Psoas muscle (tissue), 8 donors: ENCODE measurements around the gene RIOK2. TPM values are rescaled to one million over a fixed set of nuclear protein-coding genes. Genes with fewer than 3 reads are reported as not detected.

Experiments
- ATAC-seq, 4 donors: fragments of 200-7000 bp; cut with Tn5 transposase; one replicate each; pipeline ENCODE4 v1.9.1; 2020; ENCODE audit warnings: moderate library complexity in 3 of 4, mild to moderate bottlenecking in 2 of 4
- DNase-seq, 2 donors: peaks; one replicate each; pipeline ENCODE4 v3.0.0-alpha.2; 2020
- H3K27ac ChIP-seq: fragments of 200-600 bp; one replicate; pipeline ENCODE4 v1.8.0; 2022
- H3K27me3 ChIP-seq, 3 donors: fragments of 200-600 bp in 1 of 3; one replicate each; pipeline versions ENCODE4 v1.6.1 to v1.8.0; 2013 to 2022; ENCODE audit warnings: low read length in 2 of 3, mild to moderate bottlenecking in 2 of 3, moderate library complexity in 1 of 3; ENCODE audit not compliant: insufficient read depth in 3 of 3
- H3K36me3 ChIP-seq, 2 donors: fragments of 200-600 bp in 1 of 2; one replicate each; pipeline versions ENCODE4 v1.6.1 to v1.8.0; 2013 to 2022; ENCODE audit warnings: low read depth in 1 of 2, mild to moderate bottlenecking in 1 of 2, moderate library complexity in 1 of 2; ENCODE audit not compliant: insufficient read depth in 1 of 2
- H3K4me1 ChIP-seq: fragments of 200-600 bp; one replicate; pipeline ENCODE4 v1.8.0; 2022
- H3K4me3 ChIP-seq: fragments of 200-600 bp; one replicate; pipeline ENCODE4 v1.8.0; 2022; ENCODE audit warnings: mild to moderate bottlenecking
- H3K9me3 ChIP-seq: fragments of 200-600 bp; one replicate; pipeline ENCODE4 v1.8.0; 2022
- WGBS, 3 donors: extraction: QIAGEN DNeasy Blood & Tissue Kit; methylation state at CpG; one replicate each; pipeline versions ENCODE4 v1.1.6 to v1.1.7; 2013; 5-methylcytosine and 5-hydroxymethylcytosine counted together
- intact Hi-C, 2 donors: fragments of 100-400 bp; cut with DNase I; formaldehyde crosslinking; loops; one replicate each; pipeline versions ENCODE4 v1.11.0 to v1.14.2; 2022
- long read RNA-seq, 2 donors: library from polyadenylated mRNA; unstranded; transcript quantifications; one replicate each; pipeline ENCODE4 v2.0.0, GENCODE V29; 2021
- polyA plus RNA-seq, 3 donors: library from polyadenylated mRNA; stranded (reverse); fragments of 200-250 nt; gene quantifications; one replicate each; pipeline ENCODE4 v1.2.3, GENCODE V29; 2013
- total RNA-seq, 4 donors: library from RNA; stranded (reverse); fragmentation: NEBNext Ultra II Directional in 2 of 4; extraction: Animal tissue kit (Norgen Biotek cat#: 25700) in 2 of 4; gene quantifications; one replicate each; pipeline versions ENCODE4 v1.2.1 to v1.2.4, GENCODE V29; 2021 to 2023
- TF ChIP-seq, protein P1 (sequence below): fragments of 200-600 bp; IDR thresholded peaks from one replicate; pipeline ENCODE4 v1.8.0; 2022; ENCODE audit warnings: antibody characterized with exemption
- donor health status: healthy with polysubstance abuse.
- donor health status: DM: no; HTN: no; CAD: no; lungs with moderate emphysema.
- donor health status: Bipolar disorder and iron deficiency.
- donor health status: healthy.
- donor health status: DM: yes; HTN: yes; CAD: no.
- donor health status: DM: no; HTN: no; CAD: no.
- donor health status: DM: no; HTN: no; CAD: no.
- donor health status: DM: yes; HTN: yes; CAD: no.

Gene RIOK2
- 10 to 100 TPM; 17.4 to 30.4 (median 21.0) TPM for total RNA-seq
- 10 to 100 TPM; 10.5 to 19.8 (median 13.3) TPM for polyA plus RNA-seq
- long read RNA-seq, donor 1, transcript RIOK2-201 (10 exons, 3,922 nt) = major isoform, 14 of 15 reads
- long read RNA-seq, donor 1, partial matches to known transcripts = 1 of 15 reads
- long read RNA-seq, donor 1, other reads (novel, unspliced or antisense) = 0 of 15 reads
- long read RNA-seq, donor 2, transcript RIOK2-201 (10 exons, 3,922 nt) = major isoform, 58 of 60 reads
- long read RNA-seq, donor 2, partial matches to known transcripts = 0 of 60 reads
- long read RNA-seq, donor 2, other reads (novel, unspliced or antisense) = 1 of 60 reads

DNA sequence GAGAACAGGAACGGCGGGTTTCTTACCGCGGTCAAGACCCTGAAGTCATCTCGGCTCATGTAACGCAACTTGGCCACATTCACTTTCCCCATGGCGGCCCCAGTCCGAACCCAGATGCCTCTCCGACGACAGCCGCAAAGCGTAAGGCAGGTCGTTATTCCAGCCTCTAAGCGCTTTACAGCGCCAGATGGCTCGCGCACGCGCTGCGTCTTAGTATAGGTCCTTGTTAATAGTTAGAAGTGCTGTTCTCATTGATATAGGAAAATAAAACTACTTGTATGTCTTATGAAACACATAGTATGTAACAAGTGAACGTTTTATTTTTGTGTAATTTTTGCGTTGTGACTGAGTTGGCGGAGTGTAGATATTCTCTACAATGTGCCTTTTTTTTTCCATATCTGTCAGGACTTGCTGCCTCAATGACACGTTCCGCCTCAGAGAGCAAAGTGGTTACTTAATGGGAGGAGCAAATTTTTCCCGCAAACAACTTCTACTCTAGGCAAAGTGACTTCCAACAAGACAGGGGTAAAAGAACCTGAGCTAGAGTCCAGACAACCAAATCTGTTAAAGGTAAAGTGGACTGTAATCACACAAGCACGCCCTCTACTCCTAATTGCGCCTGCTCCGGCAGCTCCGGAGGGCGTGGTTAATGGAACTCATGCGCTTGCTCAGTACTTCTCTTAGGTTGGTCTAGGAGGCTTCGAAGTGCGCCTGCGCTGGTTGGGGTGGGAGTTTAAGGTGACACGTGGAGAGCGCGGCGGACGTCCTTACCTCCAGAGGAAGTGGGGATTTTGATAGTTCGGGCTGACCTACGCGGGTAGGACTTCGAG is at the start of gene RIOK2:
TSS of gene RIOK2 (minus strand) at position 148 of the 830 bp plus-strand sequence. CDS start at position 92, 56 bp downstream.
- Histone ChIP-seq H3K4me1 (peaks cover 29% of the 10 kb centered on the region), H3K27me3 (no peaks in the 10 kb centered on the region), H3K27ac (peak within 1 kb of the TSS; percentile 94), H3K9me3 (no peaks in the 10 kb centered on the region), H3K4me3 (peak within 1 kb of the TSS; percentile 72), H3K36me3 (peaks cover 0 to 19% of the 10 kb centered on the region in 2 donors)
- intact Hi-C loops = loop anchor here (5.0 to 10.0 kb wide), 2 partner anchors 1589 to 1611 kb away; partner anchors contain the start of gene RGMB (in 1 of the 2)
- TF ChIP-seq, protein P1, sequence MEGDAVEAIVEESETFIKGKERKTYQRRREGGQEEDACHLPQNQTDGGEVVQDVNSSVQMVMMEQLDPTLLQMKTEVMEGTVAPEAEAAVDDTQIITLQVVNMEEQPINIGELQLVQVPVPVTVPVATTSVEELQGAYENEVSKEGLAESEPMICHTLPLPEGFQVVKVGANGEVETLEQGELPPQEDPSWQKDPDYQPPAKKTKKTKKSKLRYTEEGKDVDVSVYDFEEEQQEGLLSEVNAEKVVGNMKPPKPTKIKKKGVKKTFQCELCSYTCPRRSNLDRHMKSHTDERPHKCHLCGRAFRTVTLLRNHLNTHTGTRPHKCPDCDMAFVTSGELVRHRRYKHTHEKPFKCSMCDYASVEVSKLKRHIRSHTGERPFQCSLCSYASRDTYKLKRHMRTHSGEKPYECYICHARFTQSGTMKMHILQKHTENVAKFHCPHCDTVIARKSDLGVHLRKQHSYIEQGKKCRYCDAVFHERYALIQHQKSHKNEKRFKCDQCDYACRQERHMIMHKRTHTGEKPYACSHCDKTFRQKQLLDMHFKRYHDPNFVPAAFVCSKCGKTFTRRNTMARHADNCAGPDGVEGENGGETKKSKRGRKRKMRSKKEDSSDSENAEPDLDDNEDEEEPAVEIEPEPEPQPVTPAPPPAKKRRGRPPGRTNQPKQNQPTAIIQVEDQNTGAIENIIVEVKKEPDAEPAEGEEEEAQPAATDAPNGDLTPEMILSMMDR = no peak
- 0% methylated on average over 44 of the region's 44 CpGs for WGBS, 3 donors
- DNase-seq (peak; percentile 94 to 96), ATAC-seq (peak; percentile 94 to 97 (median 96))

DNA sequence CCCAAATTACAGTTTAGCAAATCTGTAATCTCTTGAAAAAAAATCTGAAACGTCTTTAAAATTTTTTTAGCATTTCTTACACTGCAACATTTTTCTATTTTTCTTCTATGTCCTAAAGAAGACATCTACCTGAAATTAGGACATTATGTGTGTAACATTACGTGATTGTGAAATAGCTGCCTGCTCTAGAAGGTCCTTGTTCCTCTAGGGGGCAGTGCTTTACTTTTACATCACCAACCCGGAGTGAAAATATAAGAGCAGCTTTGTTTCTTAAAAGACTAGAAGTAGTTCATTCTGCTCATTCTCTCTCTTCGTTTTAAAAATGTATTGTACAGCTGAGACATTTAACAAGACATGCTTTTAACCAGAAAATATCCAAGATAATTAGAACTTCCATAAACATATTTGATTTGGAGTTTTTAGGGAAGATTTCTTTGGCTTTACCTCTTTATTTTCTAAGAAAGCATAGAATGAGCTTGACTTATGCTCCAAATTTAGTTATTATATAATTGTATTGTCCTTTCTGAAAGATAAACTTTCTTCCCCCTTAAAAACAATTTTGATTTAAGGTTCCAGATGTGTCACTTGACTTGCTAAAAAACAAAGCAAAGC is 48.1 kb upstream of the RIOK2 start:
- WGBS, 3 donors = 1 to 7% (median 4%) methylated on average over 4 of the region's 4 CpGs

DNA sequence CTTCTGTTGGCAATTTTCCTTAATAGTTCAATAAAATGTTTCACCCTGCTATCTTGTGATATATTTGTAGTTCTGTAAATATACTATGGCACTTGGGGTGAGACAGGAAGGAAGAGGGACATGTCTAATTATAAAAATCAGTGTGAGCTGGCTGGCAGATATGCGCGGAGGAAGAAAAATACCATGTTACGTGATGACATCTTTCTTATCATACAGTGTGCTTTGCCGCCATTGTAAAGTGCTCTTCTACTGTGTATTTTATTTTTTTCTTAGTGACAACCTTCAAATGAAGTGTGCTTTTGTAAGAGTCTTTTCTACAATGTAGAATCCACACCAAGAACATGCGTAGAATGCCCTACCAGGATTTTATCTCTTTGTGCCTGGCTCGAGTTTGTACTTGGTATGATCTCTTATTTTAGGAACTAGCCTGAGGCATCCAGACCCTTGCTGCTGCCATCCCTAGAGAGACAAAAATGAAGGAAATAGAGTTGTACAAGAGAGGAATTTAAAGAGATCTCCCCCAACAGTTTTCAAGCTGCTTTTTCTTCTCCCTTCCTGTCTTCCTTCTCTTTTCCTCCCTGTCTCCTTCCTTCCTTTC is 46.7 kb upstream of the RIOK2 start:
- TF ChIP-seq, protein P1 = no peak
- H3K4me1 ChIP-seq = no peaks in the 10 kb centered on the region
- intact Hi-C loops = loop anchor here in 1 of 2 donors (2.0 to 10.0 kb wide), 2 partner anchors 305 to 1595 kb away; no protein-coding TSS in a partner anchor
- DNase-seq (no peak), ATAC-seq (no peak)
- no peaks in the 10 kb centered on the region for H3K9me3 ChIP-seq
- WGBS, 3 donors = 65 to 73% (median 68%) methylated on average over 6 of the region's 6 CpGs
- H3K36me3 ChIP-seq = no peaks in the 10 kb centered on the region
- no peak overlapping the region for H3K27ac ChIP-seq
- no peak overlapping the region for H3K4me3 ChIP-seq
- no peaks in the 10 kb centered on the region for H3K27me3 ChIP-seq

More for the DNA sequence above, 48.1 kb upstream of the RIOK2 start:
- H3K9me3 ChIP-seq = no peaks in the 10 kb centered on the region
- no peak overlapping the region for H3K27ac ChIP-seq
- intact Hi-C loops = loop anchor here in 1 of 2 donors (2.0 to 10.0 kb wide), 2 partner anchors 304 to 1594 kb away; no protein-coding TSS in a partner anchor
- no peaks in the 10 kb centered on the region for H3K27me3 ChIP-seq
- ATAC-seq (peak; percentile 48 to 80 (median 61)), DNase-seq (no peak)
- H3K4me1 ChIP-seq = no peaks in the 10 kb centered on the region
- H3K4me3 ChIP-seq = no peak overlapping the region
- no peaks in the 10 kb centered on the region for H3K36me3 ChIP-seq
- TF ChIP-seq, protein P1 = peak; percentile 70

DNA sequence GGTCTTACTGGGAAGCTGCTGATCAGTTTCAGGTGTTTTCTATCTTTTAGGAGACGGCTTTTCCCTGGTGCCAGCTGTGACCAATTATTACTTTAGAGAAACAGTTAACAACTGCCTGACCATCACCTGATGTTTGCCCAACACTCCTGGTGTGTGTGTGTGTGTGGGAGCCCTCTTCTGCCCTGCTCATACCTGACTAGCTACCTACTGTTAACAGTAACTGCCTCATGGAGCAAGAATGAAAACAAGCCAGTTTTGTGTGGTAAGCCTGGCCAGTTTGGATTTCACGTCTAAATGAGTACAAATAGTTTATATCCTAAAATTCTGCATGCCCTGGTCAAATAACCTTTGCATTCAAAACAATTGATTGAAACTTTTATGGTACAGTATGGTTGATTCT is 46.1 kb upstream of the RIOK2 start:
- WGBS, 3 donors = 72 to 83% (median 82%) methylated on average over 2 of the region's 2 CpGs
- no peaks in the 10 kb centered on the region for H3K27me3 ChIP-seq
- intact Hi-C loops = no loop called here
- DNase-seq (no peak), ATAC-seq (no peak)
- H3K36me3 ChIP-seq = no peaks in the 10 kb centered on the region
- TF ChIP-seq, protein P1 = no peak
- H3K4me1 ChIP-seq = no peaks in the 10 kb centered on the region
- no peaks in the 10 kb centered on the region for H3K9me3 ChIP-seq
- H3K27ac ChIP-seq = no peak overlapping the region
- no peak overlapping the region for H3K4me3 ChIP-seq
